H1 (cell line): Measurements from ENCODE around the gene VIT. TPM values are rescaled to one million over a fixed set of nuclear protein-coding genes. Genes with fewer than 3 reads are reported as not detected.

Experiments
- CTCF ChIA-PET: fragments of 300-600 bp; sonication (Branson Sonifier 250); formaldehyde crosslinking; loops from one replicate; lab custom pipeline; 2021; ENCODE audit not compliant: partially characterized antibody; lab: Charles Lee
- POLR2A ChIA-PET: fragments of 300-600 bp; sonication (Branson Sonifier 250); formaldehyde crosslinking; loops from one replicate; lab custom pipeline; 2021; ENCODE audit warnings: inconsistent platforms; ENCODE audit not compliant: partially characterized antibody; lab: Charles Lee
- DNase-seq, 2 experiments: peaks; one replicate each; pipeline versions ENCODE4 v3.0.0 to v3.0.0-alpha.2; 2010 to 2022; ENCODE audit warnings: low spot score in 2 of 2, low read depth in 1 of 2, mixed read lengths in 1 of 2
- FAIRE-seq: peaks from 2 replicates; lab custom pipeline; 2011; peaks lifted over from hg19 to GRCh38; lab: Jason Lieb, UNC
- H2AFZ ChIP-seq: 2 replicates; pipeline ENCODE4 v1.8.1; 2012; ENCODE audit warnings: low read length, inconsistent platforms
- H2AK5ac ChIP-seq: 2 replicates; pipeline ENCODE4 v1.6.1; 2013; ENCODE audit warnings: low read depth, low read length
- H2BK120ac ChIP-seq: replicated peaks from 2 replicates; pipeline ENCODE3; 2013; ENCODE audit warnings: low read depth, low read length, inconsistent platforms
- H2BK12ac ChIP-seq: 2 replicates; pipeline ENCODE4 v1.6.1; 2013; ENCODE audit warnings: low read depth, low read length
- H2BK15ac ChIP-seq: 2 replicates; pipeline ENCODE4 v1.6.1; 2013; ENCODE audit warnings: low read length
- H2BK20ac ChIP-seq: 2 replicates; pipeline ENCODE4 v1.6.1; 2013; ENCODE audit warnings: low read length
- H2BK5ac ChIP-seq: 2 replicates; pipeline ENCODE4 v1.6.1; 2013; ENCODE audit warnings: low read depth, low read length
- H3K14ac ChIP-seq: 2 replicates; pipeline ENCODE4 v1.6.1; 2013; ENCODE audit warnings: inconsistent platforms; ENCODE audit not compliant: insufficient read length
- H3K18ac ChIP-seq: 2 replicates; pipeline ENCODE4 v1.6.1; 2013; ENCODE audit warnings: low read length; ENCODE audit errors: extremely low read depth
- H3K23ac ChIP-seq: 2 replicates; pipeline ENCODE4 v1.6.1; 2013; ENCODE audit warnings: inconsistent platforms; ENCODE audit not compliant: insufficient read length
- H3K23me2 ChIP-seq: 2 replicates; pipeline ENCODE4 v1.6.1; 2013; ENCODE audit warnings: low read depth, low read length
- H3K27ac ChIP-seq: 2 replicates; pipeline ENCODE4 v1.6.1; 2011; ENCODE audit warnings: low read depth, low read length, inconsistent platforms
- H3K27me3 ChIP-seq, 4 experiments: replicated peaks in 1 of 4; 1 replicate in 1 of 4; 2 replicates in 3 of 4; pipeline versions ENCODE4 v1.6.1 to v1.8.1; 2011 to 2013; ENCODE audit warnings: low read length in 3 of 4, mild to moderate bottlenecking in 3 of 4, inconsistent platforms in 2 of 4, mixed read lengths in 2 of 4, moderate library complexity in 1 of 4; ENCODE audit not compliant: control insufficient read depth in 3 of 4, insufficient read depth in 3 of 4; ENCODE audit errors: extremely low read depth in 1 of 4
- H3K36me3 ChIP-seq, 4 experiments: 2 replicates each; pipeline versions ENCODE4 v1.6.1 to v1.8.1; 2011 to 2013; ENCODE audit warnings: mild to moderate bottlenecking in 4 of 4, low read length in 3 of 4, moderate library complexity in 2 of 4, control low read depth in 1 of 4, inconsistent platforms in 1 of 4; ENCODE audit not compliant: insufficient read depth in 4 of 4, control insufficient read depth in 2 of 4
- H3K4ac ChIP-seq: replicated peaks from 2 replicates; pipeline ENCODE3; 2013; ENCODE audit warnings: low read length, low read depth, mixed read lengths, inconsistent platforms; ENCODE audit not compliant: insufficient read length
- H3K4me1 ChIP-seq, 4 experiments: replicated peaks in 1 of 4; 1 replicate in 1 of 4; 2 replicates in 3 of 4; pipeline versions ENCODE4 v1.6.1 to v1.8.1; 2011 to 2013; ENCODE audit warnings: low read length in 3 of 4, inconsistent platforms in 2 of 4, mixed read lengths in 1 of 4; ENCODE audit not compliant: insufficient read depth in 4 of 4, control insufficient read depth in 3 of 4
- H3K4me2 ChIP-seq, 2 experiments: 2 replicates each; pipeline versions ENCODE4 v1.6.1 to v1.8.1; 2011 to 2013; ENCODE audit warnings: low read depth in 2 of 2, low read length in 2 of 2, control low read depth in 1 of 2, inconsistent platforms in 1 of 2, mild to moderate bottlenecking in 1 of 2; ENCODE audit not compliant: insufficient read depth in 1 of 2
- H3K4me3 ChIP-seq, 4 experiments: fragments of 200-600, 300-600 bp in 1 of 4; sonication (generic), shearing (Covaris generic), sonication (Bioruptor Twin) in 1 of 4; 2 replicates each; pipeline versions ENCODE4 v1.5.1 to v1.8.1; 2011 to 2016; ENCODE audit warnings: low read length in 4 of 4, low read depth in 3 of 4, control low read depth in 2 of 4, inconsistent platforms in 2 of 4, mild to moderate bottlenecking in 2 of 4, mixed read lengths in 1 of 4, moderate library complexity in 1 of 4; ENCODE audit not compliant: insufficient read depth in 2 of 4; ENCODE audit errors: extremely low read depth in 1 of 4
- H3K56ac ChIP-seq: replicated peaks from 2 replicates; pipeline ENCODE3; 2013; ENCODE audit warnings: low read depth, mild to moderate bottlenecking, mixed read lengths, low read length, inconsistent platforms; ENCODE audit not compliant: insufficient read length
- H3K79me1 ChIP-seq: 2 replicates; pipeline ENCODE4 v1.6.1; 2013; ENCODE audit warnings: low read depth, low read length, control low read depth
- H3K79me2 ChIP-seq, 2 experiments: 2 replicates each; pipeline versions ENCODE4 v1.6.1 to v1.8.1; 2012 to 2013; ENCODE audit warnings: low read length in 2 of 2, mild to moderate bottlenecking in 2 of 2, inconsistent platforms in 1 of 2; ENCODE audit not compliant: insufficient read depth in 2 of 2, control insufficient read depth in 1 of 2
- H3K9ac ChIP-seq, 4 experiments: replicated peaks in 1 of 4; 1 replicate in 1 of 4; 2 replicates in 3 of 4; pipeline versions ENCODE4 v1.6.1 to v1.8.1; 2011 to 2013; ENCODE audit warnings: low read depth in 3 of 4, low read length in 3 of 4, control low read depth in 2 of 4, mild to moderate bottlenecking in 2 of 4, moderate library complexity in 2 of 4, inconsistent platforms in 1 of 4; ENCODE audit errors: extremely low read depth in 1 of 4
- H3K9me3 ChIP-seq, 2 experiments: 2 replicates each; pipeline versions ENCODE4 v1.6.1 to v1.8.1; 2012 to 2013; ENCODE audit warnings: mild to moderate bottlenecking in 2 of 2, moderate library complexity in 2 of 2, control low read depth in 1 of 2, inconsistent platforms in 1 of 2, low read depth in 1 of 2, low read length in 1 of 2, mixed read lengths in 1 of 2; ENCODE audit not compliant: insufficient read depth in 2 of 2
- H4K20me1 ChIP-seq, 2 experiments: replicated peaks in 1 of 2; 2 replicates each; pipeline versions ENCODE3 to v1.8.1; 2011 to 2013; ENCODE audit warnings: inconsistent platforms in 2 of 2, low read length in 2 of 2, mild to moderate bottlenecking in 1 of 2; ENCODE audit not compliant: insufficient read depth in 2 of 2, control insufficient read depth in 1 of 2
- H4K5ac ChIP-seq: 2 replicates; pipeline ENCODE4 v1.6.1; 2013; ENCODE audit warnings: low read length, low read depth, mixed read lengths, inconsistent platforms; ENCODE audit not compliant: insufficient read length
- H4K8ac ChIP-seq: 2 replicates; pipeline ENCODE4 v1.8.0; 2013; ENCODE audit warnings: mild to moderate bottlenecking, moderate library complexity, low read length, inconsistent platforms; ENCODE audit not compliant: insufficient read depth; ENCODE audit errors: extremely low read depth
- H4K91ac ChIP-seq: replicated peaks from 2 replicates; pipeline ENCODE3; 2013; ENCODE audit warnings: low read length, mixed read lengths, inconsistent platforms; ENCODE audit not compliant: insufficient read length
- CTBP2 ChIP-seq: IDR thresholded peaks from 2 replicates; pipeline ENCODE4 v1.7.0; 2011; ENCODE audit warnings: borderline replicate concordance, mild to moderate bottlenecking, moderate library complexity, mixed read lengths, low read length; ENCODE audit not compliant: insufficient read depth, insufficient read length
- GABPA ChIP-seq: IDR thresholded peaks from 2 replicates; pipeline ENCODE4 v1.6.1; 2011; ENCODE audit warnings: mild to moderate bottlenecking, low read length, moderate library complexity, borderline replicate concordance; ENCODE audit not compliant: insufficient read depth
- NANOG ChIP-seq: IDR thresholded peaks from 2 replicates; pipeline ENCODE4 v1.6.1; 2011; ENCODE audit warnings: low read length, low read depth, mild to moderate bottlenecking, inconsistent platforms; ENCODE audit not compliant: insufficient read depth, poor library complexity, severe bottlenecking
- PHF8 ChIP-seq: fragments of 200-600 bp; sonication (generic); conservative IDR thresholded peaks from 2 replicates; pipeline ENCODE4 v1.7.1; 2012; ENCODE audit warnings: low read depth, mild to moderate bottlenecking, inconsistent platforms, low read length, moderate library complexity
- RAD21 ChIP-seq, 2 experiments: IDR thresholded peaks in 1 of 2; conservative IDR thresholded peaks in 1 of 2; 2 replicates each; pipeline ENCODE4 v1.6.1; 2011; ENCODE audit warnings: low read depth in 2 of 2, low read length in 2 of 2, improper control_type of control experiment in 1 of 2, inconsistent platforms in 1 of 2, mild to moderate bottlenecking in 1 of 2, moderate library complexity in 1 of 2
- WGBS, 2 experiments: shearing (Covaris generic) in 1 of 2; methylation state at CpG; one replicate each; pipeline versions ENCODE4 v1.1.6 to v1.1.7; 2013 to 2015; ENCODE audit warnings: low lambda C conversion rate in 2 of 2, mixed read lengths in 2 of 2, inconsistent platforms in 1 of 2, low coverage in 1 of 2, missing lambda C conversion rate in 1 of 2; ENCODE audit not compliant: insufficient replicate concordance in 2 of 2, insufficient coverage in 1 of 2, insufficient read length in 1 of 2; ENCODE audit errors: extremely low coverage in 1 of 2, missing lambda C conversion rate in 1 of 2; 5-methylcytosine and 5-hydroxymethylcytosine counted together
- polyA plus RNA-seq, 7 experiments: library from polyadenylated mRNA; depleted of rRNA in 3 of 7; stranded (reverse) in 5 of 7; unstranded in 2 of 7; fragments of >200 nt in 5 of 7; fragments of 200-250 nt in 2 of 7; gene quantifications; 1 replicate in 5 of 7; 2 replicates in 1 of 7; 4 replicates in 1 of 7; pipeline versions ENCODE4 v1.2.1 to v1.2.3, GENCODE V29; 2011 to 2013; ENCODE audit warnings: missing spikeins in 2 of 7, mixed read lengths in 2 of 7
- total RNA-seq: library from RNA; stranded (reverse); fragmentation: NEBNext Ultra II Directional; extraction: Animal tissue kit (Norgen Biotek cat#: 25700); gene quantifications from 2 replicates; pipeline ENCODE4 v1.2.1, GENCODE V29; 2021
- TF ChIP-seq, protein P1 (sequence below), 3 experiments: IDR thresholded peaks; 1 replicate in 2 of 3; 2 replicates in 1 of 3; pipeline versions ENCODE4 v1.5.1 to v1.6.1; 2011; ENCODE audit warnings: low read length in 3 of 3, mild to moderate bottlenecking in 3 of 3, inconsistent platforms in 2 of 3, low read depth in 1 of 3, moderate library complexity in 1 of 3; ENCODE audit not compliant: insufficient read depth in 1 of 3; ENCODE audit errors: control extremely low read depth in 1 of 3

The VIT gene
- total and polyA plus RNA-seq, 2 of the 8 experiments (the other 6 are each of a cell fraction or from before 2014, with no cell fraction given) = 0.03 TPM; not detected in 1

DNA sequence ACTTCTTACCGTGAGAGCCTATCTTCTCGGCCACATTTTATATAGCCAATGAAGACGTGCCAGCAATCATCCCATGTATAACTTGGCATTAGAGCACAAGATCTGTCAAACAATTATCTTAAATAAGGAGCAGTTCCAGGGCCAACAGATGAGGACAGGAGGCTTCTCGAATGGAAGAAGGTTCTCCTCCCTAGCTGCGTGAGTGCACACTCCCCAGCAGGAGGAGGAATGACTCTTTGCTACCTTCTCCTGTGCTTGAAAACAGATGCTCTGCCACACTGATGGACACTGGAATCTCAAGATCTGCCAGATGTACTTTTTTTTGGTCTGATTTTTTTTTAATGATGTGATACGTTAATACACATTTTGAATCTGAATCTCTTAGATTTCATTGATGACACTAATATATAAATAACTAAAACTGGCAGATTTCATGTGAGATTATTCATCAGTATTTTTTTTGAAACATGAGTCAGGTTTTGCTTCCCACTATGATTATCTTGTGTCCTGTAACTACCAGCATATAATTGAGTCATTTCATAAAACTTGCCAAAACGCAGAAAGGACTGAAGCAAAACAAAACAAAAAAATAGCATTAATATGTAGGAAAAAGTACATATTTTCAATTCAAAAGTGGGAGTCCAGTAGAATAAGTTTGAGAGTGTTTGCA is 626 bp upstream of the VIT start:
- Histone ChIP-seq H3K79me1 (no peaks in the 10 kb centered on the region), H3K4ac (no peak overlapping the region), H4K8ac (no peak overlapping the region), H3K9me3 (no peaks in the 10 kb centered on the region), H3K79me2 (no peaks in the 10 kb centered on the region), H3K18ac (no peak overlapping the region)
- 85% methylated on average over 7 of the region's 7 CpGs; no CpG with 5 or more reads in 1 of the 2 experiments for WGBS, 2 experiments
- TF ChIP-seq NANOG = no peak
- TF ChIP-seq, protein P1, sequence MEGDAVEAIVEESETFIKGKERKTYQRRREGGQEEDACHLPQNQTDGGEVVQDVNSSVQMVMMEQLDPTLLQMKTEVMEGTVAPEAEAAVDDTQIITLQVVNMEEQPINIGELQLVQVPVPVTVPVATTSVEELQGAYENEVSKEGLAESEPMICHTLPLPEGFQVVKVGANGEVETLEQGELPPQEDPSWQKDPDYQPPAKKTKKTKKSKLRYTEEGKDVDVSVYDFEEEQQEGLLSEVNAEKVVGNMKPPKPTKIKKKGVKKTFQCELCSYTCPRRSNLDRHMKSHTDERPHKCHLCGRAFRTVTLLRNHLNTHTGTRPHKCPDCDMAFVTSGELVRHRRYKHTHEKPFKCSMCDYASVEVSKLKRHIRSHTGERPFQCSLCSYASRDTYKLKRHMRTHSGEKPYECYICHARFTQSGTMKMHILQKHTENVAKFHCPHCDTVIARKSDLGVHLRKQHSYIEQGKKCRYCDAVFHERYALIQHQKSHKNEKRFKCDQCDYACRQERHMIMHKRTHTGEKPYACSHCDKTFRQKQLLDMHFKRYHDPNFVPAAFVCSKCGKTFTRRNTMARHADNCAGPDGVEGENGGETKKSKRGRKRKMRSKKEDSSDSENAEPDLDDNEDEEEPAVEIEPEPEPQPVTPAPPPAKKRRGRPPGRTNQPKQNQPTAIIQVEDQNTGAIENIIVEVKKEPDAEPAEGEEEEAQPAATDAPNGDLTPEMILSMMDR (IDR thresholded peaks at IDR 0.05; ENCODE audit: control extremely low read depth in 1 of 3, insufficient read depth in 1 of 3, low read depth in 1 of 3, low read length in 3 of 3) = peak; percentile 35 to 52 (median 45)
- no peak for TF ChIP-seq CTBP2
- no peak for TF ChIP-seq GABPA
- TF ChIP-seq RAD21 (IDR thresholded peaks at IDR 0.05 in 1 of 2, conservative IDR thresholded peaks at IDR 0.05 in 1 of 2; ENCODE audit: low read depth in 2 of 2, low read length in 2 of 2) = peak; percentile 51 to 63; a peak in 3 of 4 replicates
- TF ChIP-seq PHF8 = no peak
- TF ChIP-seq, all 59 proteins: peak for 2
- ChIA-PET POLR2A (interaction anchor here (1.2 kb wide), 1 partner anchor 75 kb away, joined by 3 read pairs; no protein-coding TSS in a partner anchor), CTCF (interaction anchor here (0.6 to 10.4 kb wide), 6 partner anchors 28 to 573 kb away, joined by 3 to 84 read pairs (median 3); no protein-coding TSS in a partner anchor)
- no peak overlapping the region for H4K91ac ChIP-seq
- no peak overlapping the region for H2AFZ ChIP-seq
- H3K4me3 ChIP-seq = no peak overlapping the region
- no peak overlapping the region for H2BK120ac ChIP-seq
- no peaks in the 10 kb centered on the region for H3K36me3 ChIP-seq
- DNase-seq (no peak), FAIRE-seq (no peak)
- H2BK12ac ChIP-seq = no peak overlapping the region
- no peak overlapping the region for H3K9ac ChIP-seq
- H2BK15ac ChIP-seq = no peak overlapping the region
- no peak overlapping the region for H2BK20ac ChIP-seq
- no peak overlapping the region for H3K14ac ChIP-seq
- H3K4me2 ChIP-seq = no peak overlapping the region
- no peak overlapping the region for H2AK5ac ChIP-seq
- H4K5ac ChIP-seq = no peak overlapping the region
- no peaks in the 10 kb centered on the region; the same call in 1 of the 2 replicates for H3K23me2 ChIP-seq
- H3K27ac ChIP-seq = no peak overlapping the region
- no peak overlapping the region for H3K56ac ChIP-seq
- H2BK5ac ChIP-seq = no peak overlapping the region
- no peaks in the 10 kb centered on the region for H3K4me1 ChIP-seq
- no peaks in the 10 kb centered on the region for H4K20me1 ChIP-seq
- H3K27me3 ChIP-seq = no peaks in the 10 kb centered on the region
- no peak overlapping the region for H3K23ac ChIP-seq
